Neuronal stem cell (in vitro differentiated cells): ENCODE measurements around the gene OAS2.

Experiments
- DNase-seq: peaks from one replicate; pipeline ENCODE4 v3.0.0-alpha.2; 2013; ENCODE audit warnings: low spot score
- H2AFZ ChIP-seq: one replicate; pipeline ENCODE4 v1.6.1; 2013; ENCODE audit warnings: mild to moderate bottlenecking, low read length, inconsistent platforms
- H2AK5ac ChIP-seq: 2 replicates; pipeline ENCODE4 v1.6.1; 2013; ENCODE audit warnings: low read depth, mild to moderate bottlenecking, inconsistent platforms, low read length, moderate library complexity, mixed read lengths
- H2BK120ac ChIP-seq: 2 replicates; pipeline ENCODE4 v1.6.1; 2013; ENCODE audit warnings: low read depth, mild to moderate bottlenecking, inconsistent platforms, low read length, moderate library complexity, mixed read lengths
- H2BK12ac ChIP-seq: one replicate; pipeline ENCODE4 v1.6.1; 2013; ENCODE audit warnings: low read length, inconsistent platforms
- H2BK15ac ChIP-seq: 2 replicates; pipeline ENCODE4 v1.6.1; 2013; ENCODE audit warnings: mild to moderate bottlenecking, low read length, inconsistent platforms, mixed read lengths
- H2BK5ac ChIP-seq: one replicate; pipeline ENCODE4 v1.6.1; 2013; ENCODE audit warnings: inconsistent platforms, mild to moderate bottlenecking, low read length, moderate library complexity
- H3K14ac ChIP-seq: one replicate; pipeline ENCODE4 v1.6.1; 2013; ENCODE audit warnings: low read length, inconsistent platforms
- H3K18ac ChIP-seq: 2 replicates; pipeline ENCODE4 v1.6.1; 2013; ENCODE audit warnings: low read length, inconsistent platforms
- H3K23ac ChIP-seq: 2 replicates; pipeline ENCODE4 v1.6.1; 2013; ENCODE audit warnings: low read depth, mild to moderate bottlenecking, mixed read lengths, low read length, inconsistent platforms; ENCODE audit not compliant: poor library complexity
- H3K27ac ChIP-seq: replicated peaks from 3 replicates; pipeline ENCODE4 v1.5.1; 2013; ENCODE audit warnings: low read length, inconsistent platforms
- H3K27me3 ChIP-seq, 3 experiments: 2 replicates each; pipeline ENCODE4 v1.6.1; 2013; ENCODE audit warnings: low read length in 3 of 3, mild to moderate bottlenecking in 2 of 3, inconsistent platforms in 1 of 3, low read depth in 1 of 3, mixed read lengths in 1 of 3, moderate library complexity in 1 of 3; ENCODE audit not compliant: control insufficient read depth in 3 of 3, insufficient read depth in 3 of 3
- H3K36me3 ChIP-seq, 2 donors: replicated peaks in 1 of 2; 2 replicates each; pipeline ENCODE4 v1.6.1; 2013; ENCODE audit warnings: low read length in 2 of 2; ENCODE audit not compliant: control insufficient read depth in 2 of 2, insufficient read depth in 2 of 2
- H3K4ac ChIP-seq: 2 replicates; pipeline ENCODE4 v1.6.1; 2013; ENCODE audit warnings: inconsistent platforms, mild to moderate bottlenecking, low read length, moderate library complexity
- H3K4me1 ChIP-seq, 2 donors: 1 replicate in 1 of 2; 2 replicates in 1 of 2; pipeline ENCODE4 v1.6.1; 2013; ENCODE audit warnings: low read length in 2 of 2, low read depth in 1 of 2; ENCODE audit not compliant: control insufficient read depth in 2 of 2, insufficient read depth in 1 of 2
- H3K4me2 ChIP-seq: one replicate; pipeline ENCODE4 v1.6.1; 2013; ENCODE audit warnings: mild to moderate bottlenecking, low read length, inconsistent platforms; ENCODE audit not compliant: insufficient read depth, poor library complexity, severe bottlenecking
- H3K4me3 ChIP-seq, 2 donors: 2 replicates each; pipeline ENCODE4 v1.5.1; 2013; ENCODE audit warnings: low read length in 2 of 2, mild to moderate bottlenecking in 2 of 2, inconsistent platforms in 1 of 2, moderate library complexity in 1 of 2
- H3K79me1 ChIP-seq: one replicate; pipeline ENCODE4 v1.6.1; 2013; ENCODE audit warnings: low read depth, mild to moderate bottlenecking, inconsistent platforms, low read length, moderate library complexity
- H3K9ac ChIP-seq: one replicate; pipeline ENCODE4 v1.6.1; 2013; ENCODE audit warnings: mild to moderate bottlenecking, low read depth, low read length, inconsistent platforms; ENCODE audit not compliant: poor library complexity
- H3K9me3 ChIP-seq, 2 donors: replicated peaks in 1 of 2; 2 replicates each; pipeline versions ENCODE3 to v1.6.1; 2013; ENCODE audit warnings: low read length in 2 of 2, mild to moderate bottlenecking in 2 of 2, inconsistent platforms in 1 of 2, low read depth in 1 of 2, mixed read lengths in 1 of 2, moderate library complexity in 1 of 2; ENCODE audit not compliant: control insufficient read depth in 2 of 2, insufficient read depth in 1 of 2
- H4K8ac ChIP-seq: one replicate; pipeline ENCODE4 v1.6.1; 2013; ENCODE audit warnings: low read depth, mild to moderate bottlenecking, inconsistent platforms, low read length, moderate library complexity
- H4K91ac ChIP-seq: one replicate; pipeline ENCODE4 v1.6.1; 2013; ENCODE audit warnings: low read length, low read depth, mild to moderate bottlenecking, inconsistent platforms; ENCODE audit not compliant: poor library complexity
- WGBS, 2 donors: extraction: QIAGEN DNeasy Blood & Tissue Kit; methylation state at CpG; one replicate each; pipeline ENCODE4 v1.1.7; 2013; ENCODE audit warnings: missing lambda C conversion rate in 2 of 2, mixed read lengths in 1 of 2; ENCODE audit not compliant: insufficient read length in 2 of 2, insufficient replicate concordance in 1 of 2; ENCODE audit errors: extremely low coverage in 2 of 2; 5-methylcytosine and 5-hydroxymethylcytosine counted together

Gene OAS2

GRCh38 chr12:113005762-113006161 lies 27.4 kb downstream of the OAS2 start:
- no peak overlapping the region for H2BK120ac ChIP-seq
- no peak overlapping the region for H2AK5ac ChIP-seq
- H3K9me3 ChIP-seq: no peaks in the 10 kb centered on the region
- DNase-seq: no peak
- H4K91ac ChIP-seq: no peak overlapping the region
- H3K4me1 ChIP-seq: no peaks in the 10 kb centered on the region
- H2BK5ac ChIP-seq: no peak overlapping the region
- no peak overlapping the region for H3K14ac ChIP-seq
- no CpG with 5 or more reads among the region's 4 CpGs for WGBS, 2 donors
- no peak overlapping the region for H3K4me3 ChIP-seq
- no peaks in the 10 kb centered on the region for H3K36me3 ChIP-seq
- no peak overlapping the region for H2AFZ ChIP-seq
- no peak overlapping the region for H4K8ac ChIP-seq
- H3K18ac ChIP-seq: no peak overlapping the region
- H2BK15ac ChIP-seq: no peak overlapping the region
- H3K27me3 ChIP-seq: peaks cover 0 to 6% (median 0%) of the 10 kb centered on the region in 3 experiments
- H3K9ac ChIP-seq: no peak overlapping the region
- H3K4ac ChIP-seq: no peak overlapping the region
- no peak overlapping the region for H3K27ac ChIP-seq
- no peak overlapping the region for H2BK12ac ChIP-seq
- H3K4me2 ChIP-seq: no peak overlapping the region
- H3K23ac ChIP-seq: no peak overlapping the region
- no peaks in the 10 kb centered on the region for H3K79me1 ChIP-seq

- no peak for DNase-seq
- no peak overlapping the region for H2AK5ac ChIP-seq
- H4K8ac ChIP-seq: no peak overlapping the region
- no peak overlapping the region for H3K27ac ChIP-seq
- peaks cover 0 to under 1% of the 10 kb centered on the region in 2 donors for H3K9me3 ChIP-seq
- H3K14ac ChIP-seq: no peak overlapping the region
- no peak overlapping the region for H3K9ac ChIP-seq
- H2BK5ac ChIP-seq: no peak overlapping the region
- H3K23ac ChIP-seq: no peak overlapping the region
- no peak overlapping the region for H3K18ac ChIP-seq
- no peak overlapping the region for H3K4me3 ChIP-seq
- H2BK15ac ChIP-seq: no peak overlapping the region
- H2BK12ac ChIP-seq: no peak overlapping the region
- H2BK120ac ChIP-seq: no peak overlapping the region
- H3K4ac ChIP-seq: no peak overlapping the region
- H2AFZ ChIP-seq: no peak overlapping the region
- no peak overlapping the region for H3K4me2 ChIP-seq
- no peak overlapping the region for H4K91ac ChIP-seq
- H3K4me1 ChIP-seq: no peaks in the 10 kb centered on the region
- no peaks in the 10 kb centered on the region for H3K36me3 ChIP-seq
- H3K79me1 ChIP-seq: no peaks in the 10 kb centered on the region
- WGBS, 2 donors: no CpG with 5 or more reads among the region's 7 CpGs
- peaks cover 0 to 6% (median 0%) of the 10 kb centered on the region in 3 experiments for H3K27me3 ChIP-seq
Observed at GRCh38 chr12:113006206-113006605, 27.9 kb downstream of the OAS2 start.

- no peak overlapping the region for H3K4ac ChIP-seq
- no peaks in the 10 kb centered on the region for H3K79me1 ChIP-seq
- no peak overlapping the region for H2BK15ac ChIP-seq
- no peak overlapping the region for H2BK120ac ChIP-seq
- no peaks in the 10 kb centered on the region for H3K4me1 ChIP-seq
- H3K9ac ChIP-seq: no peak overlapping the region
- no peak overlapping the region for H4K8ac ChIP-seq
- no peak overlapping the region for H3K23ac ChIP-seq
- no peak overlapping the region for H2AK5ac ChIP-seq
- peaks cover 0 to 6% (median 0%) of the 10 kb centered on the region in 3 experiments for H3K27me3 ChIP-seq
- H3K27ac ChIP-seq: no peak overlapping the region
- H2BK5ac ChIP-seq: no peak overlapping the region
- no peak overlapping the region for H3K4me2 ChIP-seq
- DNase-seq: no peak
- H2AFZ ChIP-seq: no peak overlapping the region
- no CpG with 5 or more reads among the region's 6 CpGs for WGBS, 2 donors
- H2BK12ac ChIP-seq: no peak overlapping the region
- H3K14ac ChIP-seq: no peak overlapping the region
- H3K4me3 ChIP-seq: no peak overlapping the region
- no peak overlapping the region for H3K18ac ChIP-seq
- no peaks in the 10 kb centered on the region for H3K36me3 ChIP-seq
- H4K91ac ChIP-seq: no peak overlapping the region
- peaks cover 0 to 3% of the 10 kb centered on the region in 2 donors for H3K9me3 ChIP-seq
Observed at GRCh38 chr12:113006641-113007040, 28.3 kb downstream of the OAS2 start.

- H3K27ac ChIP-seq: no peak overlapping the region
- H3K9me3 ChIP-seq: peaks cover 0 to 3% of the 10 kb centered on the region in 2 donors
- H2BK15ac ChIP-seq: no peak overlapping the region
- no peak overlapping the region for H3K23ac ChIP-seq
- H3K36me3 ChIP-seq: no peaks in the 10 kb centered on the region
- H2BK12ac ChIP-seq: no peak overlapping the region
- no peak overlapping the region for H4K8ac ChIP-seq
- no peak overlapping the region for H3K18ac ChIP-seq
- no peak overlapping the region for H3K4ac ChIP-seq
- no peaks in the 10 kb centered on the region for H3K4me1 ChIP-seq
- no peak for DNase-seq
- no CpG with 5 or more reads among the region's 4 CpGs for WGBS, 2 donors
- no peak overlapping the region for H2AK5ac ChIP-seq
- H3K79me1 ChIP-seq: no peaks in the 10 kb centered on the region
- H2BK120ac ChIP-seq: no peak overlapping the region
- no peak overlapping the region for H3K14ac ChIP-seq
- peaks cover 0 to 6% (median 0%) of the 10 kb centered on the region in 3 experiments for H3K27me3 ChIP-seq
- H2BK5ac ChIP-seq: no peak overlapping the region
- H4K91ac ChIP-seq: no peak overlapping the region
- no peak overlapping the region for H3K4me3 ChIP-seq
- H2AFZ ChIP-seq: no peak overlapping the region
- H3K4me2 ChIP-seq: no peak overlapping the region
- H3K9ac ChIP-seq: no peak overlapping the region
Observed at GRCh38 chr12:113007166-113007565, 28.8 kb downstream of the OAS2 start.
